Smooth muscle cell (in vitro differentiated cells): ENCODE results near the gene SEBOX. TPM values are rescaled to one million over a fixed set of nuclear protein-coding genes. Genes with fewer than 3 reads are reported as not detected.

Source experiments
- DNase-seq: peaks from one replicate; lab custom pipeline; 2025; ENCODE audit not compliant: unreplicated experiment; lab: John Stamatoyannopoulos, UW
- H2AFZ ChIP-seq: fragments of 200-600 bp; sonication (generic); 2 replicates; pipeline ENCODE4 v1.6.0; 2016; ENCODE audit warnings: antibody characterized with exemption, low read depth, mild to moderate bottlenecking
- H3F3A ChIP-seq: fragments of 200-600 bp; sonication (generic); 2 replicates; pipeline ENCODE4 v1.6.0; 2017; ENCODE audit warnings: antibody characterized with exemption, low read depth
- H3K27ac ChIP-seq: fragments of 200-600 bp; sonication (generic); 2 replicates; pipeline ENCODE4 v1.5.1; 2016; ENCODE audit warnings: low read depth, mild to moderate bottlenecking
- H3K27me3 ChIP-seq: fragments of 200-600 bp; sonication (generic); 2 replicates; pipeline ENCODE4 v1.6.1; 2016; ENCODE audit warnings: low read depth, mild to moderate bottlenecking
- H3K36me3 ChIP-seq: fragments of 200-600 bp; sonication (generic); 2 replicates; pipeline ENCODE4 v1.5.1; 2016; ENCODE audit warnings: low read depth
- H3K4me1 ChIP-seq: fragments of 200-600 bp; sonication (generic); 2 replicates; pipeline ENCODE4 v1.5.1; 2016; ENCODE audit warnings: low read depth
- H3K4me2 ChIP-seq: fragments of 200-600 bp; sonication (generic); 2 replicates; pipeline ENCODE4 v1.6.0; 2016; ENCODE audit warnings: mild to moderate bottlenecking
- H3K4me3 ChIP-seq: fragments of 200-600 bp; sonication (generic); 2 replicates; pipeline ENCODE4 v1.5.1; 2016; ENCODE audit warnings: mild to moderate bottlenecking
- H3K79me2 ChIP-seq: fragments of 200-600 bp; sonication (generic); 2 replicates; pipeline ENCODE4 v1.6.0; 2016; ENCODE audit warnings: low read depth, mild to moderate bottlenecking
- H3K9ac ChIP-seq: fragments of 200-600 bp; sonication (generic); 2 replicates; pipeline ENCODE4 v1.6.0; 2016; ENCODE audit warnings: low read depth
- H3K9me3 ChIP-seq: fragments of 200-600 bp; sonication (generic); replicated peaks from 2 replicates; pipeline ENCODE4 v1.5.1; 2016; ENCODE audit warnings: low read depth
- H4K20me1 ChIP-seq: fragments of 200-600 bp; sonication (generic); 2 replicates; pipeline ENCODE4 v1.6.0; 2016; ENCODE audit warnings: low read depth
- CTCF ChIP-seq: fragments of 200-600 bp; sonication (generic); IDR thresholded peaks from 2 replicates; pipeline ENCODE4 v1.5.1; 2017; ENCODE audit warnings: borderline replicate concordance, mild to moderate bottlenecking, antibody characterized with exemption; ENCODE audit not compliant: insufficient read depth, poor library complexity, severe bottlenecking
- WGBS: methylation state at CpG from one replicate; pipeline ENCODE4 v1.1.7; 2016; ENCODE audit warnings: low lambda C conversion rate; 5-methylcytosine and 5-hydroxymethylcytosine counted together
- polyA plus RNA-seq: library from polyadenylated mRNA; unstranded; fragments of >200 nt; fragmentation: Nextera tagmentation; extraction: Ambion mirVana; gene quantifications from 2 replicates; pipeline ENCODE4 v1.2.1, GENCODE V29; 2016
- total RNA-seq: library from RNA; depleted of rRNA; stranded (reverse); fragments of >200 nt; gene quantifications from 2 replicates; pipeline ENCODE4 v1.2.3, GENCODE V29; 2014

The SEBOX gene
- total and polyA plus RNA-seq, 2 experiments from 2014 or later, result not detected

- H3K9me3 ChIP-seq, result no peaks in the 10 kb centered on the region
- H4K20me1 ChIP-seq, result peaks cover 30% of the 10 kb centered on the region
- H3K4me1 ChIP-seq, result peaks cover 20% of the 10 kb centered on the region
- H3F3A ChIP-seq, result peaks cover 5% of the 10 kb centered on the region
- WGBS, result 29% methylated on average over 8 of the region's 8 CpGs
- H3K4me3 ChIP-seq, result peak within 1 kb of the TSS; percentile 68
- H3K79me2 ChIP-seq, result peaks cover 19% of the 10 kb centered on the region
- no peak within 1 kb of the TSS for H2AFZ ChIP-seq
- H3K9ac ChIP-seq, result peak within 1 kb of the TSS; percentile 29
- peak within 1 kb of the TSS; percentile 94 for H3K4me2 ChIP-seq
- peak; percentile 20 for DNase-seq
- TF ChIP-seq CTCF, result no peak
- no peaks in the 10 kb centered on the region for H3K36me3 ChIP-seq
- H3K27me3 ChIP-seq, result no peaks in the 10 kb centered on the region
- peak within 1 kb of the TSS; percentile 67 for H3K27ac ChIP-seq
Measured at GRCh38 chr17:28370035-28370743, 5.2 kb upstream of the SEBOX start, which contains the start of gene VTN. TSS of gene VTN (minus strand) at chr17:28370307. CDS start at chr17:28370203, 104 bp downstream.

GRCh38 chr17:28369684-28370034, 4.7 kb upstream of the SEBOX start:
- no peak overlapping the region for H3K9ac ChIP-seq
- no peak overlapping the region for H2AFZ ChIP-seq
- no peaks in the 10 kb centered on the region for H3K27me3 ChIP-seq
- H3K79me2 ChIP-seq, result peaks cover 18% of the 10 kb centered on the region
- no peaks in the 10 kb centered on the region for H3K9me3 ChIP-seq
- H3K4me2 ChIP-seq, result peak overlapping the region; percentile 94
- DNase-seq, result no peak
- H3K4me3 ChIP-seq, result peak overlapping the region; percentile 15
- H3K36me3 ChIP-seq, result no peaks in the 10 kb centered on the region
- peaks cover 20% of the 10 kb centered on the region for H3K4me1 ChIP-seq
- TF ChIP-seq CTCF, result no peak
- peaks cover 5% of the 10 kb centered on the region for H3F3A ChIP-seq
- WGBS, result 76% methylated on average over 10 of the region's 10 CpGs
- peaks cover 25% of the 10 kb centered on the region for H4K20me1 ChIP-seq
- H3K27ac ChIP-seq, result peak overlapping the region; percentile 67

- no peak for DNase-seq
- Histone ChIP-seq H3K4me1 (peaks cover 20% of the 10 kb centered on the region), H4K20me1 (peaks cover 19% of the 10 kb centered on the region), H3K4me2 (peak overlapping the region; percentile 94), H3K27me3 (no peaks in the 10 kb centered on the region), H3K36me3 (no peaks in the 10 kb centered on the region), H3F3A (peaks cover 5% of the 10 kb centered on the region), H3K9ac (no peak overlapping the region), H2AFZ (no peak overlapping the region), H3K79me2 (peaks cover 13% of the 10 kb centered on the region), H3K4me3 (no peak overlapping the region), H3K9me3 (no peaks in the 10 kb centered on the region), H3K27ac (no peak overlapping the region)
- 97% methylated on average over 23 of the region's 23 CpGs for WGBS
- no peak for TF ChIP-seq CTCF
Measured at GRCh38 chr17:28368915-28369683, 4.1 kb upstream of the SEBOX start.
